TTC549 (cell line): ENCODE data around the gene DNAH1.

Experiments used
- FAIRE-seq: peaks from 2 replicates; lab custom pipeline; 2012; peaks lifted over from hg19 to GRCh38; lab: Jason Lieb, UNC

The DNAH1 gene

DNA sequence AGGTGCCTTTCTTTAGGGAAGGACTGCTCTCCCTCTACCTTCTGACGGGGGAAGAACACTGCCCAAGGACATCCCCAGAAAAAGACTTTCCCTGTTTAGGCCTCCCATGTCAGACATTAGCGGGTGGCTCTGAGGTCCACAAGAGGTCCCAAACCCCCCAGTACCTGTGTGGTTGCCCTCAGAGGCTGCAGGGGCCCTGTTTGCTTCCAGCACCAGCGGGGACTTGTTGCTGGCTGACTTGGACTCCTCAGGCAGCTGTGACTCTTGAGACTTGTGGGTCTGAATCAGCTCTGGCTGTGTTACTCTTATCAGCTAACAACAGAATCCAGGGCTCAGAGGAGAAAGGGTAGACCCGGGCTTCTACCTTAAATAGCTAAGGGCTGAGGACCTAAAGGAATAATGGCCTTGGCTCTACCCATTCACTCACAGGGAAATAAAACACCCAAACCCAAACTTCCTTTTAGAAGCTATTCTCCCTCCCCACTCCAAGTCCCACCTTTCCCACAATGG lies 89.5 kb downstream of the DNAH1 start:
- no peak for FAIRE-seq

DNA sequence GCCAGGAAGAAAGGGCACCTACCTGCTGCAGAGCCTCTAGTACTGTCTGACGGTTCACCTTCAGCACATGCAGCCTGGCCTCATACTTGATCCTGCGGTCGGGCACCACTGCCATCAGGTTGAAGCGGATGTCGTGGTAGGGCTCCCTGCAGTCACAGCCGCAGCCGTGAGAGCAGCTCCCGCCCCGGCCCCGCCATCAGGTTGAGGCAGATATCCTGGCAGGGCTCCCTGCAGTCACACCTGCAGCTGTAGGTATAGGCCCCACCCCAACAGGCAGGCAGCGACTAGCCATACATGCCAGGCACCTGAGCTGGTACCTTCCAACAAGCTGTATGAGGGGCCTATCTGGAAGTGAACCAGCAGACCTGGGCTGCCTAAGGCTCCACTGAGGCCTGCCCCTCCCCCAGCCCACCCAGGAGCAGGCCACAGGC lies 90.1 kb downstream of the DNAH1 start:
- FAIRE-seq = no peak

DNA sequence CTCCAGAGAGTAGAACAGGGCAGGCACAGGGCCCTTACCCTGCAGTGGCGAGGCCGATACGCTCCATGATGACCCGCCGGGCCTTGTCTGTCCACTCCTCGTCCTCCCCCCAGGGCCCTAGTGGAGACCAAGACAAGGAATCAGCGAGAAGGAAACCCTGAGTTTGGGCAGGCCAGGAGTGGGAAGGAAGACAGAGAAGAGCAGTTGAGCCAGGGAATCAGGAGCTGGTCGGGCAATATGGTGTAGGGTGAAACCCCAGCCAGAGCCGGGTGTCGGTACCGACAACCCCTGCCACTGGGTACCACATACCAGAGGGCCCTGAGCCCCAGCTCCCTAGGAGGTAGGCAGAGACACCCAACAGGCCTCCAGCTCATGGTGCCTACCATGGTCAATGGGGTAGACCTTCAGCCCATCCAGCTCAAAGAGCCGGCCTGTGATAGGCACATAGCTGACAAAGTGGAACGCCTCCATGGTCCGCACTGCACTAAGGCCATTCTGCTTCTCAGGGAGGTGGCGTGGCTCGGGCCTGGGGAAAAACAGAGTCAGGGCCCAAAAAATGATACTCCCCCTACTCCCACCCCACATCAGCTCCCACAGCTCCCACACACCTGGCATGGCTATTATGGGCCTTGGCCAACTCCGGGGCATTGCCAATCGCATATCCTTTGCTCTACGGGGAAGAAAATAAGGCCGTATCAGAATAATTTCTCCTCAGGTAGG lies 90.8 kb downstream of the DNAH1 start:
- no peak for FAIRE-seq

DNA sequence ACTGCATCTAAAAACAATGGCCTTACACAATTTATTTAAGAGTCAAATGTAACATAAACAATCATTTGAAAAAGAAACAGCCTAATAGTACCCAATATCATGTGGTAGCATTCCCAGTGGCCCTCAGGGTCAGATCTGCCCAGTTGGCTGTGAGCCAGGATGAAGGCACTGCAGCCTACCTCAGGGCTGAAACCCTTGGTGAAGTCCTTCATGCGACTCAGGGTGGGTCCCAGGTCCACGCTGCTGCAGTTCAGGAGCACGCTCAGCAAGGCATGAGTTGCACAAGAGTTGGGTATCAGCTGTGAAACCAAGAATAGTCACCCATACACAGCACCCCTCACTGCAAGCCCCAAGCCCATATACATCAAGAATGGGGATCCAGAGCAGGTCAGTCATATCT lies 91.7 kb downstream of the DNAH1 start:
- FAIRE-seq = no peak

DNA sequence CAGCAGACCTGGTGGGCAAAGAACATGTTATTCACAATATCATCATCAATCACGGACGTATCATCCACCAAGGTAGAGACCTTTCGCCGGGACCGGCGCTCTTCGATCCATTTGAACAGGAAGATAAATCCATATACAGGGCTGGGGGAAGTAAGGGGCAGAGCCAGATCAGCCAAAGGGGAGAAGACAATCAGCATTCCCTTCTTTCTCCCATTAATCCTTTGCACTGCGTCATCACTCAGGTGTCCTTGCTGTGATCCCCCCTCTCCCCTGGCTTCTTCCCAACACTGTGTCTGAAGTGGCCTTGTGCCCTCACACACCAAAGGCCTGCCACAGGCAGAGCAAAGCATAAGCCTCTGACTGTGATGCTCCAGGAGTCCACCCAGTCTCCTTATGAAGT lies 92.3 kb downstream of the DNAH1 start:
- no peak for FAIRE-seq

DNA sequence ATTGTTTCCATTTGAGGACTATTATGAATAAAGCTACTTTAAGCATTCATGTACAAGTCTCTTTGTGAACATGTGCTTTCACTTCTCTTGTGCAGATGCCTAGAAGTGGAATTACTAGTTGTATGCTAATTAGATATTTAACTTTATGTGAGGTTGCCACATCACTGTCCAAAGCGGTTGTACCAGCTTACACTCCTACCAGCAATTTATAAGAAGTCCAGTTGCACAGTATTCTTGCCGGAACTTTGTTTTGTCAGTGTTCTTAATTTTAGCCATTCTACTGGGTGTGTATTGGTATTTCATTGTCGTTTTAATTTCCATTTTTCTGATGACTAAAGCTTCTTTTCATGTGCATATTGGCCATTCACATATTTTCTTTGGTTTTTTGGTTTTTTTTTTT lies 99.7 kb downstream of the DNAH1 start:
- no peak for FAIRE-seq

DNA sequence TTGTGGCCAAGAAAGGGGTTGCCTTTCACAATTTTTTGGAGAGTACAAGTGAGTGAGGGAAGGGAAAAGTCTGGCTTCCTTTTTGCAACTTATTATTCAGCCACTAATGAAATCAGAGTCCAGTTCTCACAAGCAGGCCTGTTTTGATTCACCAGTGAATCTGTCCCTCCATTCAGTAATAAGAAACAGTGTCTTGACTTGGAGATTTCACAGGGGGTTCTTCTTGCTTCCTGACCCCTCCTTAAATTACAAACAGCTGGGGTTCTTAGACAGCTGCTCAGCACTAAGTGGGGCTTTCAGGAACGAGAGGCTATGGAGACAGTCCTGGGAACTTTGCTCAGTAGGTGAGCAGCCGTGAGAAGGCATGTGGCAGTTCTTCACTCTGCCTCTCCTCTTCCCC lies 104.3 kb downstream of the DNAH1 start:
- no peak for FAIRE-seq

DNA sequence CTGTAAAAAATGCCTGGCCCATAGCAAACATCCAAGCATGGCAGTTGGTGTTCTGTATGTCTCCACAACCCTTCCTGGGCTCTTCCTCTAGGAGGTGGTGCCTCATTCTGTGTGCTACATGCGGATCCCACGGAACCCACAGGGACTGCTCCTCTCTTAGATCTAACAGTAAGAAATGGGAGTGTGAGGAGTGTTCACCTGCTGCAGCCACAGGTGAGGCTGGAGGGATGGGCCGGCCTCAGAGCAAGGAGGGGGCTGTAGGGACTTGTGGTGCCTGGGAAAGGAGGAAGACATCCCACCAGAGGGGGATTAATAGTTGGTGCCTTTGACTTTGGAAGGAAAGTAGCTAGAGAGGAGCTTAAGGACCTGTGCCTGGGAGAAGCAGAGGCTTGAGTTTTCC lies 106.5 kb downstream of the DNAH1 start:
- no peak for FAIRE-seq

DNA sequence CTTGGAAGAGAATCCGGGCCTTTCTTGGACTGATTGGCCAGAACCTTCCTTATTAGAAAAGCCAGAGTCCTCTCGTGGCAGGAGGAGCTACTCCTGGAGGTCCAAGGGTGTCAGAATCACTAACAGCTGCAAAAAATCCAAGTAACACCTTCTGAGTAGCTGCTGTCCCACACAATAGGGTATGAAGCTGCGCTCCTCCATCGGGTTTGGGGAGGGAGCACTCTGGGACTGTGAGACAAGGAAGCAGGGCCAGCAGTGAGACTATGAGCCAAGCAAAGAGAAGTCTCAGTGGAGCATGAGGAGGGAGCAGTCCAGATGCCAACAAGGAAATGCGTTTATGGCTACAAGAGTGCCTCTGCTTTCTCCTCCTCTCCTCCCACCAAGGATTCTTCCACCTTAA lies 107.1 kb downstream of the DNAH1 start:
- no peak for FAIRE-seq

DNA sequence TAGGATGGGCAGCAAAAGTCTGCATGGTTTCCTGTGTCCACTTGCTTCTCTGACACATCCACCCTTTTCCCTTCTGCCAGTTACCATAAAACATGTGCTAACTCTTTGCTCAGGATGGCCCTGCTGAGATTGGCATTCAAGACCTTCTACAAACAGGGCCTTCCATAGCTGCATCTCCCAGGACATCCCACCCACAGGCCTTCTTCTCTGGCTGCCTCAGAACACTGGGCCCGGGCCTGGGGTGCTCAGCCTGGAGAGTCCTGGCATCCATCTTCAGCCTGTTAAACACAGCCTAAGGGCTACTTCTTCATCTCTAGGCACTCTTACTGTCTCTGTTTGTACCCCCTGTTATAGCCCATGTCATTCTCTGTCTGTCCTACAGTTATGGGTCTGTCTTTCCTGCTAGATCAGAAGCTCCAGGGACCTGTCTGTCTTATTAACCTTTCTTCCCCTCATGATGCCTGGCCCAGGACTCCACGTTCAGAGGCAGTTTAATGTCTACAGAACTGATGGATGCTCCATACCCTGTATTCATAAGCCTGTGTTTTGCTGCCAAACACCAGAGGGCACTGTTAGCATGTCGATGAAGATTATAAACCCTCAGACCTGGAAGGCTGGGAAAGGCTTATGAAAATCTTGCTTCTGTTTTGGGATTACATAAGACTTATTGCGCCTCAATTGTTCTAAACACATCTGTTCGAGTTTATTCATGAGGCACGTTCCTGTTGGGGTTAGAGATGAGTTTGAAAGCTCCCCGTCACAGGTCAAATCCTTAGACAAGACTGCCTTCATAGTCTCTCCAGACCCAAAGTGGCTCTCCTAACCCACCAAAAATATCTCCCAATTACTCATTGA lies 112.3 kb downstream of the DNAH1 start:
- FAIRE-seq = peak; percentile 89

DNA sequence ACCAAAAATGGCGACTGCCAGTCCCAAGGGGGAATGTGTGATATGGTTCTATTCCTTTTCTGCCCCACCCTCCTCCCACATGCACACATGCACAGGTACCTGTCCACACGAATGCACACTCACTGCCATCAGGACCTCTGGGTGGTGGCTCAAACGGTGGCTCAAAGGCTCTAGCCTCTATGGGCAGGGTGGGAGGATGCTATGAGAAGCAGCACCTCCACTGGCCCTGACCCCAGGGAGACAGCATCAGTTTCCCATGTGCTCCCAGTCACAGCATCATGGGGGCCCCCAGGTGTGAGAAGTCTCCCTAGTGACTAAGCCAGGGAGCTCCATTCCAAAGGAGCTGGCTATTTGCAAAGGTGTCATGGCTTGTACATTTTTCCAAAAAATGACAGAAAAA lies 112.9 kb downstream of the DNAH1 start:
- no peak for FAIRE-seq

DNA sequence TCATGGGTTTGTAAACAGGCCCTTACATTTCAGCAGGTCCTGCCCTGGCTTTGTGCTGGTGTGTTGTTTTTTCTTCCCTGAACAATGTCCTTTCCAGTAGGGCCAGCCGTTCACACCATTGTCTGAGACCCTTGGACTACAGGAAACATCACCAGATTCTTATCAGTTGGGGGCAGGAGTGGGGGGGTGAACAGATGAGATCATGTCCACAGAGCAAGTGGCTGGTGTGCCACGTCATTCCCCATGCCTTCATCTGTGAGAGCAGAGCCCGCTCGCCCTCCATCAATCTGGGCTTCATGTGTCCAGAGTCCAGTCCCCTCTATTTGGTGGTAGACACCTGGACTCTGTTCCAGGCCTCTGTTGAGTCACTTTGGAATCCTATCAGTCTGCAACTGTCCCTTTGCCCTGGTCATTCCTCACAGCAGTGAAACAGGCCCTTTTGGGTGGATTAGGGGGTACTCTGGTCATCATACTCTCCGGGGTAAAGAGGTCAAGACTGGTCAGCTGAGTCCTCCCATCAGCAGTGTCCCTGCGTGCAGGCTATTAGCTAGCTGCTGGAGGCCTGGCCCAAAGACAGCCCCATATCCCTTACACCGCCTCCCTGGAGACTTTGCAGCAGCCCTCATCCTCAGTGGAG lies 113.8 kb downstream of the DNAH1 start:
- no peak for FAIRE-seq

DNA sequence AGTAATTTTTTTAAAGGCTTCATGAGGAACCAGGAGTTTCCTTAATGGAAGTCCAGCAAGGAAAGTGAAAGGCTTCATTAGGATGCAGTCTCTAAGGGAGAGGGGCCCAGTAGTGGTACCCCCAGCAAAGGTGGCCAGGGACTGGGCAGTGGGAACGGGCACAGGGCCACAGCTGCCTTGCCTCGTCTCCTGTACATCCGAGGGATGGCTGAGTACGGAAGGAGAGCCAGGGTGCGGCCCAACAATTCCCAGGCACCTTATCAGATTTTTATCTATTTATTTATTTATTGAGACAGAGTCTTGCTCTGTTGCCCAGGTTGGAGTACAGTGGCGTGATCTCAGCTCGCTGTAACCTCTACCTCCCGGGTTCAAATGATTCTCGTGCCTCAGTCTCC lies 114.3 kb downstream of the DNAH1 start:
- no peak for FAIRE-seq

DNA sequence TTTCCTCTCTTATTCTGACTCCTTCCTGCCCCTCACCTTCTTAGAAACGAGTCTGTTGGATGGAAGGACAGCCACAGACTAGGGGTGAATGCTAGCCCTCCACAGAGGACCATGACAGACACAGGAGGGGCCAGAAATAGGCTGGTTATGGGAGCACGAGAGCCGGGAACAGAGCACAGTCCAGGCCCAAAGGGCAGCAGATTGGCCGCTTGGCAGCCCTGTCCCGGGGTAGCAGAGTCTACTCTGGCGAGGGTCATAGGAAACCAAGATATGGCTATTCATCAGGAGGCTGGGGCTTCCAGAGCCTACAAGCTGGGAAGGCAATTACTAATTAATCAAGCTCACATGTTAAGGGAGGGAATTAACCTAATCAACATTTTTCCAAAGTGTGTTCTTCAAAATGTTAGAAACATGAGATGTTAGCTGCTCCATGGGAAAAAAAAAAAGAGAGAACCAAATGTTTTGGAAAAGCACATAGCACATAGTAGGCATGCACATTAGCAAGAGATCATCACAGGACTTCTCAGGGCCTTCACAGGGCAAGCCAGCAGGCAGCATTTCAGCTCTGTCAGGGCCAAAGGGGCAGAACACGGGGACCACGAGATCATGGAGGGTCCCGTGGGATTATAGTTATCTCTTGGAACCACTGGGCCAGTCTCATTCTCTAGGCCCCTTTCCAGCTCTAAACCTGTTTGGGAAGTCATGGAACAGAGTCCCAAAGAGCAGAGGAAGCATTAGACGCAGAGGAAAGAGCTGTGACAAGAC lies 115.5 kb downstream of the DNAH1 start:
- FAIRE-seq = no peak

DNA sequence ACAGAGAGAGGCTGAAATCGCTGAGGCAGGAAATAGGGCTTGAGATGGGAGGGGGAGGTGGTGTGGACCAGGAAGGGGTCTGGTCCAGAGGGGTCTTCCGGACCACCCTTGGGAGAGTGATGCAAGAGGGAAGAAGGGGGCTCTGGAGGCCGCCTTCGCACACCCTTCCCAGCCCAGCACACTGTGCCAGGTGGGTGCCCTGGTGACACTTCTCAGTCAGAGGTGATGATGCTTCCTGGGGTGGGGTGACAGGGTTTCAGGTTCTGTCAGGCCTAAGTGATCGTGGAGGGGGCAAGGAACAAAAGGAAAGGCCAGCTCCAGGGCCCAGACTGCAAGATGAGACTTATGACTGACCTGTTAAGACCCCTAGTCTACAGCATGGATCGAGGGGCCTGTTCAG lies 116.1 kb downstream of the DNAH1 start:
- no peak for FAIRE-seq

DNA sequence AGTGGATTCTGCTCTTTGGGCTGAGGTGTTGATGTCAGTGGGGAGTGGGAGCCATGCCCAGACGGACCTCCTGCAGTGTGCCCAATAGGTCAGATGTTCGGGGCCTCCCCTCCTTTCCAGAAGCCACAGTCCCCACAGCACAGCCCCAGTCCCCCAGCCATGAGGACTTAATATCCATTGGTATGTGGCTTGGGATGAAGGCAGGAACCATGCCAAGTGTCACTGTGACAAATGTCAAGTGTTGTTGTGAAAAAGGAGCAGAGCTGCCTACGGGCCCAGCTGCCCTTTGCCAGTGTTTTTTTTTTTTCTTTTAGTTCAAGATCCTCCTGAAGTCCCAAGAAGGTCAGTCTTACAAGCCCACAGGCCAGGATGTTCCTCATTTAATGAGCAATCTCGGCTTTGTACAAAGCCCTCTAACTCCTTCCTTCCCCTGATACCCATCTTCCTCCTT lies 116.6 kb downstream of the DNAH1 start:
- no peak for FAIRE-seq

DNA sequence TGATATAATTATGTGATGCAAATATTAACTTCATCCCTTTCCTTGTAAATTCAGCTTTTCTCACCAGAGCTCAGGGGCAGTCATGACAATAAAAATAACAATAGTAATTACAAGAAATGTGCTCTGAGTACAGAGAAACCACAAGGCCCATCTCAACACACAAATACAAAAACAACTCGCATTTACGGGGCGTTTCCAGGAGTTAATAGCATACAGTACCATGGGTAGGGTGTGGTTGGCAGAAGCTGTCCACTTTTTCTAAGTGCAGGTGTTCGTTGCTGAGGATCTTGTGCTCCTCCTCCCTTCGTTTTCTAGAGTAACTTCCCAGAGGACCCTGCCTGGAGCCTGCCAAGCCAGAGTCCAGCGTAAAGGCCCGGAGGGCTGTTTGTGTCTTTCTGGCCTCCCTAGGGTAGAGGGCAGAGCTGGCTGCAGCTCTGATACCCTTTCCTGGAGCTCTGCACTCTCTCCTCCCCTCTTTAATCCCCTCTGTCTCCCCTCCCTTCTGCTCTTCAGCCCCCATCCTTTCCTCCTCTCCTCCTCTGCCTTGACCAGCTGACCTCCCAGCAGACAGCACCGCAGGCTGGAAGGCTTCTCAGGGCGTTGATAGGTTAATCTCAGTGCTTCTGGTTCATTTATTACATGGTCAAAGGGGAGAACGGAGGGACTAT lies 117.3 kb downstream of the DNAH1 start:
- FAIRE-seq = no peak

DNA sequence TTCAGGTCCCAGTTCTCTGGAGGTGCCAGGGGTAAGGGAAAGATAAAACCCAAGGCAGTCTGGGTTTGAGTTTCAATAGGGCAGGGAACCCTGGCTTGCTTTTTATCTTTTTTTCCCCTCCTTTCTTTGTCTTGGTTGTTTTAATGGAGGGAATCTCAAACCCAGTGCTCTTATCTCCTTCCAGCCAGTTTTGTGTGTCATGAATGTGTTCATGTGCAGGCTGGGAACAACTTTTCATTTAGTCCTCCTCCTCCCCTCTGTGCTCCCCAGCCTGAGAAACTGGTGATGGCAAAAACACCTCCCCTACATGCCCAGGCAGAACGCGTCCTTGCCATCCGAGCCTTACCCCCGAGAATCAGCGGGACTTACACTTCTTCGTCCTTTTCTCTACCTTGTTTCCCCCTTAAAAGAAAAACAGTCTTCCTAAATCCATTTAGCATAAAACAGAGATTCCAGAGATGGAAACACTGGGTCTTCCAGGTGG lies 117.9 kb downstream of the DNAH1 start:
- no peak for FAIRE-seq

DNA sequence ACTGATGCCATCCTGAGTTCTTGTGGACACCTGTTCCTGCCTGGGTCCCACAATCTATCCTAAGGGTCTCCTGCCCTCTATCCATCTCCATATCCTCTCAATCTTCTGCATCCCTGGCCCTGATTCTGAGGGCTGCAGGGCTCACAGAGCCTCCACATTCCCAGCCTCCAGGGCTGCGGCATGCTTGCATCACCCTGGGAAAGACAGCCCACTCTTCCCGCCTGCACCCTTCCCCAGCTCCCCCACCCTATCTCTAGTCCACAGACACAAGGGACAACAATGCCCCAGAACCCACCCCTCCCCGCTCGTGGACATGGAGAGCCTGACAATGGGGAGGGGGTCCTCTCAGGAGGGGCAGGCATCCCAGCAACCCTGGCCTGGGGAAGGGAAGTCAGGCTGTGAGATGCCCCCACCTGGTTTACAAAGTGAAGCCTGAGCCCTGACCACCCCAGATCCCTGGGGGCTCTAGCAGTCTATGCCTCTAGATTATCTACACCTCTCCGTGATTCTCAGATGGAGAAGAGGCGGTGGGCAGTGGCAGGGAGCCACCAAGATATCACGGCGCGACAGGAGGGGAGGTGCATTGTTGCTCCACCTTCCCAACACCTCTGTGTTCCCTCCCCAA lies 118.5 kb downstream of the DNAH1 start:
- FAIRE-seq = no peak

DNA sequence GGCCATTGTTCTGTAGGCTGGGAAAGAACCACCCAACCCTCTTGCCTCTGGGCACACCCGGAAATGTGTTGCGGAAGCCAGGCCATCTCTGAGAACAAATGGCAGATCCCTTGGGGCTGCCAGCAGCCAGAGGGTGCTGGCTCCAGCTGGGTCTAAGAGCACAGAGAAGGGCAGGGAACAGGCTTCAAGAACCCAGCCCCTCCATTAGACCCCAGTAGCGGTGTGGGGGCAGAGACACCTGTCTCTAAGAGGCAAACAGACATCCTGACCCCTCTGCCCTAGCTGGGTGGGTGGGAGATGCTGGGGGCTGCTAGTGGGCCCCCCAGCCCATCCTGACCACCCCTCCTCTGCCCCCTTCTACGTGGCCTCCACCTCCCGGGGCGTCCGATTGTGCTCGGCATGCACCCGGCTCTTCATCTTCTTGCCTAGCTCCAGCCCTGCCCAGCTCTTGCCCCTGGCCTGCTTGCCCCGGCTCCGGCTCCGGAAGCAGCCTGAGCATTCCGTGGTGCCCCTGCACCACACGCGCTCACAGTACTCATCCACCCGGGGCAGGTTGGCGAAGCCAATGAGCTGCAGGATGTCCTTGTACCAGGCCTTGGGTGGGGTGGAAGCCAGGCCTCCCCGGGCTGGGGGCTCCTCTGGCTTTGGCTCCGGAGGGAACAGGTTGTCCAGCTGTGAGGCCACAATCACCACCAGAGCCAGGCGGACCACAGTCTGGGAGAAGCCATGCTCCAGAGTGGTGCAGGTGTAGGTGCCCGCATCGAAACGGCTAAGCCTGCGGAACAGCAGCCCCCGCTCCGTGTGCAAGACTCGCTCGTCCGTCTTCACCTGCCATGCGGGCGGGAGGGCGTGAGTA lies 119.4 kb downstream of the DNAH1 start:
- FAIRE-seq = no peak
